IPS-20b (cell line): ENCODE measurements around the gene LRIT3.

ENCODE experiments used
- H3K27ac ChIP-seq: one replicate; pipeline ENCODE4 v1.5.1; 2013; ENCODE audit warnings: low read length
- H3K27me3 ChIP-seq: 2 replicates; pipeline ENCODE4 v1.6.1; 2013; ENCODE audit warnings: mild to moderate bottlenecking, low read length, inconsistent platforms; ENCODE audit not compliant: insufficient read depth
- H3K36me3 ChIP-seq: 2 replicates; pipeline ENCODE4 v1.6.1; 2013; ENCODE audit warnings: low read depth, mild to moderate bottlenecking, inconsistent platforms, low read length, moderate library complexity; ENCODE audit not compliant: insufficient read depth
- H3K4me1 ChIP-seq: 2 replicates; pipeline ENCODE4 v1.6.1; 2013; ENCODE audit warnings: mild to moderate bottlenecking, control low read depth, inconsistent platforms, low read length, moderate library complexity; ENCODE audit not compliant: insufficient read depth
- H3K4me3 ChIP-seq: 2 replicates; pipeline ENCODE4 v1.5.1; 2013; ENCODE audit warnings: mild to moderate bottlenecking, low read length, inconsistent platforms
- H3K9ac ChIP-seq: 2 replicates; pipeline ENCODE4 v1.6.1; 2013; ENCODE audit warnings: low read depth, mild to moderate bottlenecking, inconsistent platforms, low read length, moderate library complexity
- H3K9me3 ChIP-seq: 2 replicates; pipeline ENCODE4 v1.6.1; 2013; ENCODE audit warnings: mild to moderate bottlenecking, low read depth, low read length, inconsistent platforms; ENCODE audit not compliant: insufficient read depth

The LRIT3 gene

DNA sequence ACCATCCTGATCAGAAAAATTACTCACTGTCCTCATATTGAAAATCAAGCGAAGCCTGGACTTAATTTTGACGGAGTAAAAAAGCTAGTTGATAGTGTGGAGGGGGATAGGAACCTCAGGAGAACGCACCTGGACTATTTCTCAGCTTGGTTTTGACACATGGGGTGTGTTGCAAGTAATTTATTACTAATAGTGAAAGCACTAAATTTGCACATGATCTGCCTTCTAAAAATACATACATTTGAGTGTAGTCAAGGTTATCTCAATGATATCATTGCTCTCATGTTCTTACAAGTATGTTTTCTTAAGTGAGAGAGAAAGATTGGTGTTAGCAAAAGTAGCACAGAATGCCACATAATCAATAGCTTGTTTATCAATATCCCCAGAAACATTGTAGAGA is 29.5 kb downstream of the LRIT3 start:
- H3K9me3 ChIP-seq: no peaks in the 10 kb centered on the region
- H3K4me1 ChIP-seq: no peaks in the 10 kb centered on the region
- H3K27ac ChIP-seq: no peak overlapping the region
- no peak overlapping the region for H3K4me3 ChIP-seq
- no peaks in the 10 kb centered on the region for H3K36me3 ChIP-seq
- H3K27me3 ChIP-seq: no peaks in the 10 kb centered on the region
- H3K9ac ChIP-seq: no peak overlapping the region

DNA sequence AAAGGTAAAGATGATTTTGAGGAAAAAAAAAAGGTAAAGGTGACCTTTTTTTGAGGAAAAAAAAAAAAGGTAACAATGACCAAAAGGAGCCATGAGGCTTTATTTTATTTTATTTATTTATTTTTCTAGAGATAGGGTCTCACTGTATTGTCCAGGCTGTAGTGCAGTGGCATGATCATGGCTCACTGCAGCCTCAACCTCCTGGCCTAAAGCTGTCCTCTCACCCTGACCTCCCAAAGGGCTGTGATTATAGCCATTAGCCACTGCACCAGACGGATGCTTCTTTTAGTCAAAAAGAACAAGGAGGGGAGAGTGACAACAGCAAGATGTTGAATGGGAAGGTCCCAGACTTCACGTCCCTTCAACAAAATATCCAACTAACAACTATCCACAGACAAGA is 30.4 kb downstream of the LRIT3 start:
- Histone ChIP-seq H3K36me3 (no peaks in the 10 kb centered on the region), H3K9me3 (no peaks in the 10 kb centered on the region), H3K4me3 (no peak overlapping the region), H3K4me1 (no peaks in the 10 kb centered on the region), H3K9ac (no peak overlapping the region), H3K27ac (no peak overlapping the region), H3K27me3 (no peaks in the 10 kb centered on the region)

DNA sequence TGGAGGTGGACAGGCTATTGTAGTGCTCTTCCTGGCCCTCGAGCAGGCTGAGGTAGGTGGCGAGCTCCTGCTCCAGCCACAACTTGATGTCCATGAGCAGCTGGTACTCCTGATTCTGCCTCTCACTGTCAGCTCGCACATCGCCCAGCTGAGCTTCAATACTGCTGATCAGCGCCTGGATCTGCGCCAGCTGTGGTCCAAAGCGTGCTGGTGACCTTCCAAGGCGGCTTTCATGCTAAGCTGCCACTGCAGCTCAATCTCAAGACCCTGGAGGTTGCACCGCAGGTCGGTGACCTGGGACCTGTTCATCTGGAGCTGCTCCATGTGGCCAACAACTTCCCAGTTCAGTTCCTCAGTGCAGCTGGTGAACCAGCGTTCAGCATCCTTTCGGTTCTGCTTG is 31.2 kb downstream of the LRIT3 start:
- no peak overlapping the region for H3K4me3 ChIP-seq
- no peaks in the 10 kb centered on the region for H3K27me3 ChIP-seq
- H3K36me3 ChIP-seq: no peaks in the 10 kb centered on the region
- H3K9me3 ChIP-seq: no peaks in the 10 kb centered on the region
- no peak overlapping the region for H3K9ac ChIP-seq
- H3K4me1 ChIP-seq: no peaks in the 10 kb centered on the region
- no peak overlapping the region for H3K27ac ChIP-seq

DNA sequence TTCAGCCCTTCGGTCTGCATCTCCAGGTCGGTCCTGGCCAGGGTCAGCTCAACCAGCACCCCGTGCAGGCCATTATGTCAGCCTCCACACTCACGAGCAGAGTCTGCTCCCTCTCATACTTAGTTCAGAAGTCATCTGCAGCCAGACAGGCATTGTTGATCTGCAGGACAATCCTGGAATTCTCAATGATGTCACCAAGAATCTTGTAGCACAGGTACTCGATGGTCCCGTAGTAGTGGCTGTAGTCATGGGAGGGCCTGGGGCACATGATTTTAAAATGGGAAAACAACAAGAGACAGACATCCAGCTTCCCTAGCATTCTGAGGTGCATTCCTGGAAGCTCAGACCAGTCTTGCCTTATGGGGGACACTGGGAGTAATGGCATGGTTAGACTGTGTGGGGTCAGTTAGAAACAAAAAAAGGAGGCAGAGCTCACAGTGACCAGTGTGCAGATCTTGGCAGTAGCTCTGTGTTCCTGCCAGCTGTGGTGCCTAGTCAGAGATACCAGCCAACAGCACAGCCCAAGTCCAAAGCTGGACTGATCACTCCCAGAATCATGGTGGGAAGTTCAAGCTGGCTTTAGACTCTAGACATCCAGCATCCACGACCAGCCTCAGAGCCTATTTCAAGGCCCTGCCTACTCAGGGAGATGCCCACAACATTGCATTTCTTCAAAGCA is 31.9 kb downstream of the LRIT3 start:
- no peak overlapping the region for H3K9ac ChIP-seq
- no peaks in the 10 kb centered on the region for H3K36me3 ChIP-seq
- H3K27ac ChIP-seq: no peak overlapping the region
- no peaks in the 10 kb centered on the region for H3K27me3 ChIP-seq
- H3K4me1 ChIP-seq: no peaks in the 10 kb centered on the region
- no peaks in the 10 kb centered on the region for H3K9me3 ChIP-seq
- H3K4me3 ChIP-seq: no peak overlapping the region

DNA sequence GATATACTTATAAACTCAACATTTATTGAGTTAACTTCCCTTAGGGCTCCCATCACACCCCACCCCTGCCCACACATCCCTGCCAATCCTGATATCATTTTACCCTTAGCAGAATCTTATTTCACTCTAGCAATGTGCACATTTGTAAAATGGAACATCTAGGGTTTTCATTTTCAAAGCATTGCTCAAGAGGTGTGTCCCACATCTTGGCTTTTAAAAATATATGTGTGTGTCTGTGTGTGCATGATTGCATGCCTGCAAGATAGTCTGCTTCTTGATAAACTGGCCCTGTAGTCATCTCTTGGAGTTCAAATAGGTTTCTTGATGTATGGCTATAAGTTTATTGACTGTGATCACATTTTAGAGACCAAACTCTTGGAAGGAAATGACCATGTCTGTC is 38.4 kb downstream of the LRIT3 start:
- no peaks in the 10 kb centered on the region for H3K9me3 ChIP-seq
- H3K27ac ChIP-seq: no peak overlapping the region
- H3K36me3 ChIP-seq: no peaks in the 10 kb centered on the region
- H3K27me3 ChIP-seq: no peaks in the 10 kb centered on the region
- no peak overlapping the region for H3K4me3 ChIP-seq
- no peaks in the 10 kb centered on the region for H3K4me1 ChIP-seq
- H3K9ac ChIP-seq: no peak overlapping the region

DNA sequence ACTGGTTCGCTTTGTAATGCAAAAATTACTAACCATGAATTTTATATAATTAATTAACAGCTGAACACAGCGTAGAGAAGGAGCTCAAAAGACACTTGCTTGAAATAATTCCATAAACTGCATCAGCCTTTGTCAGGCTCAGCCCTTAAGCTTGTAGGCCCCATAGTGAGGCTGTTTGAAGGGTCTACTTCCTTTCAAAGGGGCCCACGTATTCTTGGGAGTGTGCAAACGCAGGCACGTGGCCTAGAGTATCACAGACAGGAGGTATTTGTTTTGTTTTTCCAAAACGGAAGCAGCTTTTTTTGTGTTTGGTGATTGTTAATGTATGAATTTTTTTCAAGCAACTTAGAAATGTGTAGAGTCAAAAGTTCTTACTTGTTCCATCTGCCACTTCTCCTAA is 39.2 kb downstream of the LRIT3 start:
- no peak overlapping the region for H3K27ac ChIP-seq
- H3K4me1 ChIP-seq: no peaks in the 10 kb centered on the region
- H3K36me3 ChIP-seq: no peaks in the 10 kb centered on the region
- no peaks in the 10 kb centered on the region for H3K27me3 ChIP-seq
- no peaks in the 10 kb centered on the region for H3K9me3 ChIP-seq
- no peak overlapping the region for H3K4me3 ChIP-seq
- H3K9ac ChIP-seq: no peak overlapping the region

DNA sequence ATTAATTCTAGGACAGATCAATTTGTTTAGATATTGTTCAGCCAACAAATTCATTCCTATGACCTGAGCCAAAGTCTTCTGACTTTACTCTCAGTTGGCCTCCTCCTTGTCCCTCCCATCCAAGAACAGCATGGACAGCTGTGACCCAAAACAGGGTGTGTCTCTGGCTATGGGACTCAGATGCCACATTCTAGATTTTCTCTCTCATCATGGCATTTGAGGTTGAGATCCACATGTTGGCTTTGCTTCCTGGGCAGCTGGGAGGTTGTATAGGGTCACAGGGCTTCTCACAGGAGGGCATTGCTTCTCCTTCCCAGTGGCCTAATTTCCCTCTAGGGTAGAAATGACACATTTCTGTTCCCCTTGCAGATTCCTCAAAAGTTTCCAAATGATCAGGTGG is 42.2 kb downstream of the LRIT3 start:
- Histone ChIP-seq H3K36me3 (no peaks in the 10 kb centered on the region), H3K27me3 (no peaks in the 10 kb centered on the region), H3K9me3 (no peaks in the 10 kb centered on the region), H3K4me1 (no peaks in the 10 kb centered on the region), H3K27ac (no peak overlapping the region), H3K9ac (no peak overlapping the region), H3K4me3 (no peak overlapping the region)

DNA sequence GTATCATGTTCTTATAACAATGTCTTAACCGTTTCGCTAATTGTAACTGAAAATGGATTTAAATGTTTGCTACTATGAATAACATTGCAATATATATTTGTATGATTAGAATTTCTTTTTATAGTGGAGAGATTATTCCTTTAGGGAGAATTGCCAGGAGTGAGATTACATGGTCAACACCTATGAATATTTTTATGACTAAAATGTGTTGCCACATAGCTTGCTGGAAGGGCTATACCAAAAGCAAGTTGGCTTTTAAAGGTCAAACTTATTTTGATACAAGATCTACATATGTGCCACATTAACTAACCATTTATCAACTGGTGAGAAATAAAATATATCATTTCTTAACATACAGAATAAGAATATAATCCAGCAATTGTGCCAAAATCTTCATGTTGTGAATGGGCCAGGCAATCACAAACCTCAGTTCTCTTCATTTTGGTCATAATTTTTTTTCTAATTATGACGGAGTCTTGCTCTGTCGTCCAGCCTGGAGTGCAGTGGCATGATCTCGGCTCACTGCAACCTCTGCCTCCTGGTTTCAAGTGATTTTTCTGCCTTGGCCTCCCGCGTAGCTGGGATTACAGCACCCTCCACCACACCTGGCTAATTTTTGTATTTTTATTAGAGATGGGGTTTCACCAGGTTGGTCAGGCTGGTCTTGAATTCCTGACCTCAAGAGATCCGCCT is 54.8 kb downstream of the LRIT3 start:
- Histone ChIP-seq H3K36me3 (no peaks in the 10 kb centered on the region), H3K27ac (no peak overlapping the region), H3K4me3 (no peak overlapping the region), H3K4me1 (no peaks in the 10 kb centered on the region), H3K9me3 (peaks cover 15% of the 10 kb centered on the region), H3K9ac (no peak overlapping the region), H3K27me3 (no peaks in the 10 kb centered on the region)

DNA sequence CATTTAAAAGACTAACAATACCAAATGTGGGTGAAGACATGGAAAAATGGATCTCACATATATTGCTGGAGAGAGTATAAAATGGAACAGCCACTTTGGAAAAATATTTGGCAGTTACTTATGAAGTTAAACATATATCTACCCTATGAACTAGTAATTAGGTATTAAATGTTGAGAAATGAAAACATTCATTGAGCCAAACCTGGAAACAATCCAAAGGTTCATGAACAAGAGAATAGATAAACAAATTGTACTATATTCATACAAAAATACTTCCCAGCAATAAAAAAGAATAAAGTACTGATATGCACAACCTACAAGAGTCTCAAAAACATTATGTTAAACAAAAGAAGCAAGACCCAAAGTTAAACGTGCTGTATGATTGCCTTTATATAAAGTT is 60.8 kb downstream of the LRIT3 start:
- no peaks in the 10 kb centered on the region for H3K9me3 ChIP-seq
- no peaks in the 10 kb centered on the region for H3K27me3 ChIP-seq
- peaks cover 19% of the 10 kb centered on the region; the same call in 1 of the 2 replicates for H3K4me1 ChIP-seq
- H3K4me3 ChIP-seq: no peak overlapping the region
- no peaks in the 10 kb centered on the region for H3K36me3 ChIP-seq
- no peak overlapping the region for H3K27ac ChIP-seq
- H3K9ac ChIP-seq: no peak overlapping the region

DNA sequence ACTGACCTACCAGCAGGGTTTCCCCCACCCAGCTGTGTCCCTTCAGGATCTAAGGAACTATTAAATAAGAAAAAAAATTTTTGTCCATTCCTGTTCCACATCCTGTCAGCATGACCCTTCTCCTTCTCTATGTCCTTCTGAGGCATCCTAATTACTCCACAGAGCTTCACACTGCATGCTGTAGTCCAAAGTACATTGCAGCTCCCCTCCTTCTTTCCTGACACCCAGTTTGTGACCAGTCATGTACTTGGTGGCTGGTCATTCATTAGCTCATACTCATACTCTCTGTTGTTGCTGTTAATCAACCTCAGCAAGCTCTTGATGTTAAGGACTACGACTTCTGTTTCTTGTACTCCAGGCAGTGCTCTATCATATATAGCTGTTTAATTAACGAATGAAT is 62.3 kb downstream of the LRIT3 start:
- H3K9me3 ChIP-seq: no peaks in the 10 kb centered on the region

DNA sequence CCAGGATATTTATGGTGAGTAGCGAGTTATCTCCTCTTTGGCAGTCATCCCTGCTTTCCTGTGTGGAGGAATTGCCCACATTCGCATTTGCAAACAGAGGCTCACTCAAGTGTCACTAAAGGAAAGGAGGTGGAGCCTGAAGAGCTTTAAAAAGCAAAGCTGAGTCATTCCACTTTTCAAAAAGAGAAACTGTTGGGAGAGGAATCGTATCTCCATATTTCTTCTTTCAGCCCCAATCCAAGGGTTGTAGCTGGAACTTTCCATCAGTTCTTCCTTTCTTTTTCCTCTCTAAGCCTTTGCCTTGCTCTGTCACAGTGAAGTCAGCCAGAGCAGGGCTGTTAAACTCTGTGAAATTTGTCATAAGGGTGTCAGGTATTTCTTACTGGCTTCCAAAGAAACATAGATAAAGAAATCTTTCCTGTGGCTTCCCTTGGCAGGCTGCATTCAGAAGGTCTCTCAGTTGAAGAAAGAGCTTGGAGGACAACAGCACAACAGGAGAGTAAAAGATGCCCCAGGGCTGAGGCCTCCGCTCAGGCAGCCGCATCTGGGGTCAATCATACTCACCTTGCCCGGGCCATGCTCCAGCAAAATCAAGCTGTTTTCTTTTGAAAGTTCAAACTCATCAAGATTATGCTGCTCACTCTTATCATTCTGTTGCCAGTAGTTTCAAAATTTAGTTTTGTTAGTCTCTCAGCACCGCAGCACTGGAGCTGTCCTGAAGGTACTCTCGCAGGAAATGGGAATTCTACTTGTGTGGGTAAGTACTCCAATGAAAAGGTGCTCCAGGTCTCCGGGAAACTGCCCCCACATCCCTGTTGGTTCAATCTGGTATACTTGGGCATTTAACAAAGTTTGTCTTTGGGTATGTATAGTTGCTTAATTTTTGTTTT is 65.0 kb downstream of the LRIT3 start, which contains the start of gene EGF:
Gene EGF (plus strand): TSS at position 178 of the 890 bp plus-strand sequence. CDS start 453 bp downstream, at position 631.
- Histone ChIP-seq H3K36me3 (no peaks in the 10 kb centered on the region), H3K9ac (peak within 1 kb of the TSS; percentile 52; the same call in 1 of the 2 replicates), H3K27me3 (no peaks in the 10 kb centered on the region), H3K4me1 (peaks cover 39% of the 10 kb centered on the region), H3K27ac (peak within 1 kb of the TSS; percentile 16), H3K4me3 (peak within 1 kb of the TSS; percentile 41), H3K9me3 (no peaks in the 10 kb centered on the region)

More for the DNA sequence above, 62.3 kb downstream of the LRIT3 start:
- H3K27ac ChIP-seq: no peak overlapping the region
- no peak overlapping the region for H3K9ac ChIP-seq
- H3K4me3 ChIP-seq: no peak overlapping the region
- peaks cover 30% of the 10 kb centered on the region for H3K4me1 ChIP-seq
- H3K36me3 ChIP-seq: no peaks in the 10 kb centered on the region
- no peaks in the 10 kb centered on the region for H3K27me3 ChIP-seq
